Activated CD8-positive, alpha-beta memory T cell treated with anti-CD3 and anti-CD28 coated beads, Interleukin-2, amount 10 ng/mL, durations not matched to agents 7 days and 5 days (primary cell): ENCODE data around the gene SPINK6. TPM values are rescaled to one million over a fixed set of nuclear protein-coding genes. Genes with fewer than 3 reads are reported as not detected.

Source experiments
- ATAC-seq: fragments of 150-1000 bp; cut with Tn5 transposase; one replicate; pipeline ENCODE4 v1.10.0; 2021; ENCODE audit warnings: moderate library complexity
- CTCF ChIA-PET: fragments of 350-600 bp; sonication (Branson Sonifier 250); formaldehyde crosslinking; loops from one replicate; lab custom pipeline; 2021; ENCODE audit warnings: antibody characterized with exemption; lab: Charles Lee
- DNase-seq: peaks from one replicate; pipeline ENCODE4 v3.0.0-alpha.2; 2020
- H3K27ac Mint-ChIP-seq: one replicate; pipeline ENCODE4 v1.8.0; 2021; ENCODE audit warnings: mild to moderate bottlenecking, mixed read lengths
- H3K27me3 Mint-ChIP-seq: one replicate; pipeline ENCODE4 v1.8.0; 2021; ENCODE audit warnings: mixed read lengths
- H3K36me3 Mint-ChIP-seq: one replicate; pipeline ENCODE4 v1.8.0; 2021; ENCODE audit warnings: mild to moderate bottlenecking, mixed read lengths
- H3K4me1 Mint-ChIP-seq: one replicate; pipeline ENCODE4 v1.8.0; 2021; ENCODE audit warnings: mixed read lengths
- H3K4me3 Mint-ChIP-seq: one replicate; pipeline ENCODE4 v1.8.0; 2021; ENCODE audit warnings: mild to moderate bottlenecking, moderate library complexity, mixed read lengths
- H3K9me3 Mint-ChIP-seq: one replicate; pipeline ENCODE4 v1.8.0; 2022; ENCODE audit warnings: low read depth, mixed read lengths
- total RNA-seq, 2 experiments: library from RNA; stranded (reverse); gene quantifications; one replicate each; pipeline ENCODE4 v1.2.3, GENCODE V29; 2021

SPINK6 gene
- total RNA-seq, 2 experiments from 2014 or later: not detected

- no peak within 1 kb of the TSS for H3K27ac Mint-ChIP-seq
- DNase-seq (no peak), ATAC-seq (no peak)
- no peak within 1 kb of the TSS for H3K4me3 Mint-ChIP-seq
- H3K4me1 Mint-ChIP-seq: no peaks in the 10 kb centered on the region
- CTCF ChIA-PET: no interaction called here
- no peaks in the 10 kb centered on the region for H3K9me3 Mint-ChIP-seq
- no peaks in the 10 kb centered on the region for H3K27me3 Mint-ChIP-seq
- H3K36me3 Mint-ChIP-seq: no peaks in the 10 kb centered on the region
These were observed 35.6 kb downstream of the SPINK6 start, which contains the start of gene MARCOL for GRCh38 chr5:148238418-148238794. Gene MARCOL, plus strand, starts transcription at chr5:148238525. Its CDS starts 73 bp downstream, at chr5:148238598.

- Mint-ChIP-seq H3K9me3 (no peaks in the 10 kb centered on the region), H3K27me3 (no peaks in the 10 kb centered on the region), H3K27ac (no peak overlapping the region), H3K36me3 (no peaks in the 10 kb centered on the region), H3K4me3 (no peak overlapping the region), H3K4me1 (no peaks in the 10 kb centered on the region)
- no peak for DNase-seq
- CTCF ChIA-PET: no interaction called here
- no peak for ATAC-seq
These were observed 46.1 kb downstream of the SPINK6 start for GRCh38 chr5:148248894-148249293.

- CTCF ChIA-PET: no interaction called here
- DNase-seq (no peak), ATAC-seq (no peak)
- H3K27me3 Mint-ChIP-seq: no peaks in the 10 kb centered on the region
- H3K27ac Mint-ChIP-seq: no peak overlapping the region
- peaks cover 3% of the 10 kb centered on the region for H3K9me3 Mint-ChIP-seq
- no peaks in the 10 kb centered on the region for H3K4me1 Mint-ChIP-seq
- no peaks in the 10 kb centered on the region for H3K36me3 Mint-ChIP-seq
- H3K4me3 Mint-ChIP-seq: no peak overlapping the region
These were observed 52.6 kb downstream of the SPINK6 start for GRCh38 chr5:148255456-148255855.

- Mint-ChIP-seq H3K36me3 (no peaks in the 10 kb centered on the region), H3K4me1 (no peaks in the 10 kb centered on the region)
- CTCF ChIA-PET: no interaction called here
These were observed 56.4 kb downstream of the SPINK6 start for GRCh38 chr5:148259288-148259687.

GRCh38 chr5:148261221-148261620 lies 58.4 kb downstream of the SPINK6 start:
- Mint-ChIP-seq H3K9me3 (peaks cover 3% of the 10 kb centered on the region), H3K4me3 (no peak overlapping the region), H3K27ac (no peak overlapping the region), H3K36me3 (no peaks in the 10 kb centered on the region), H3K27me3 (no peaks in the 10 kb centered on the region), H3K4me1 (no peaks in the 10 kb centered on the region)
- no peak for DNase-seq
- CTCF ChIA-PET: no interaction called here
- ATAC-seq: no peak

More at GRCh38 chr5:148259288-148259687, 56.4 kb downstream of the SPINK6 start:
- DNase-seq (no peak), ATAC-seq (no peak)
- H3K9me3 Mint-ChIP-seq: peaks cover 3% of the 10 kb centered on the region
- no peak overlapping the region for H3K4me3 Mint-ChIP-seq
- no peak overlapping the region for H3K27ac Mint-ChIP-seq
- H3K27me3 Mint-ChIP-seq: no peaks in the 10 kb centered on the region

Other genes starting within 250 kb of the SPINK6 start
- not detected for gene SPINK5, start 139.1 kb upstream of the SPINK6 start, total RNA-seq
- not detected for gene SPINK14, start 34.5 kb upstream of the SPINK6 start, total RNA-seq
- not detected for gene MARCOL, start 35.5 kb downstream of the SPINK6 start, total RNA-seq
- gene SPINK13, start 65.8 kb downstream of the SPINK6 start, total RNA-seq: not detected
- gene SPINK7, start 109.4 kb downstream of the SPINK6 start, total RNA-seq: not detected
- not detected for gene SPINK9, start 132.5 kb downstream of the SPINK6 start, total RNA-seq
- 10 to 100 TPM; 52.2 to 52.3 TPM for gene FBXO38, start 180.9 kb downstream of the SPINK6 start, total RNA-seq